ENCODE results near the gene CCDC201. TPM values are rescaled to one million over a fixed set of nuclear protein-coding genes. Genes with fewer than 3 reads are reported as not detected.
"Not testable (repeated sequence)": the region's sequence is repeated elsewhere in the genome, so short reads cannot be mapped to it uniquely, and the experiment has no call there.

The CCDC201 gene
- total RNA-seq, 1 experiment from 2014 or later = not detected

DNA sequence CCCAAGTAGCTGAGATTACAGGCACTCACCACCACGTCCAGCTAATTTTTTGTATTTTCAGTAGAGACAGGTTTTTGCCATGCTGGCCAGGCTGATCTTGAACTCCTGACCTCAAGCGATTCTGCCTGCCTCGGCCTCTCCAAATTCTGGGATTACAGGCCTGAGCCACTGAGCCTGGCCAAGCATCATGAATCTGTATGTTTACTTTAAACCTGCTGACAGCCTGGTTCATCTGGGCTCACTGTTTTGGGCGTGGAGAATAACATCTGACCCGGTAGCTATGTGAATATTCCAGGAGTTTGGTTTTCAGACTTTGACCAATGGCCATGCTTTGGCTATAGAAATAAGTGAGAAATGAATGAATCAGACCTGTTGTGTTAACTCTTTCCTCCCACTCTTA is 26.3 kb downstream of the CCDC201 start:
- H3K27ac ChIP-seq; DNase-seq (ENCODE audit: low read depth in 1 of 2, low spot score in 2 of 2); H3K27me3 ChIP-seq (replicated peaks); H3K36me3 ChIP-seq; H3K4me3 ChIP-seq; H3K9me3 ChIP-seq (replicated peaks); H3K4me1 ChIP-seq (replicated peaks): not testable (repeated sequence)

DNA sequence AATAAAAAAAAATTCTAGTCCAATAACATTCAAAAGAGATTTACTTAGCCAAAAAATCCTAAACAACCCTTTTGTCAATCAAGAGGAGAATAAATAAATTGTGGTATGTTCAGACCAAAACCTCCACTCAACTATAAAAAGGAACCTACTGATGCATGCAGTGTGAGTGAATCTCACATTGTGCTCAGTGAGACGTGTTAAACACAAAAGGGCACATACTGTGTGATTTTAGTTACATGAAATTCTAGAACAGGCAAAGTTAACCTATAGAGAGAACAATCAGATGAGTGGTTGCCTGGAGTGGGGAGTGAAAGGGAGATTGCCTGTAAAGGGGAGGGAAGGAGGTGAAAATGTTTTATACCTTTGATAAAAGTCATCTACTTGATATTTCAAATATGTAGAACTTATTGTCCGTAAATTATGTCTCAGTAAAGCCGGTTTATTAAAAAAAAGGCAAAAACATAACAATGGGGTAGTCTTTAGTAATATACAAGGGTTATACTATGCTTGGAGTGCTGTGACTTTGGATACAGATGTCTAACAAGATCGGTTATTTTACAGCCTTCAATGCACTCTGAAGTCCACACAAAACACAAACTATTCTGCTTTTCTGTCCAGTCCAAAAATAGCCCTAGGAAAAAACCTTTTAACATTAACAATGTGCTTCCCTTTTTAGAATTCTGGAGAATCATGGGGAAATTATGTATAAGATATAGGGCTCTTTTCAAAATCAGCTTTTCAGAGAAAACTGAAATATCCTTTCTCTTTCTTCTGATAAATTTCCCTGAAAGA is 30.8 kb downstream of the CCDC201 start:
- H3K27me3 ChIP-seq (replicated peaks); H3K4me3 ChIP-seq; H3K4me1 ChIP-seq (replicated peaks); DNase-seq (ENCODE audit: low read depth in 1 of 2, low spot score in 2 of 2); H3K9me3 ChIP-seq (replicated peaks); H3K27ac ChIP-seq; H3K36me3 ChIP-seq: not testable (repeated sequence)

DNA sequence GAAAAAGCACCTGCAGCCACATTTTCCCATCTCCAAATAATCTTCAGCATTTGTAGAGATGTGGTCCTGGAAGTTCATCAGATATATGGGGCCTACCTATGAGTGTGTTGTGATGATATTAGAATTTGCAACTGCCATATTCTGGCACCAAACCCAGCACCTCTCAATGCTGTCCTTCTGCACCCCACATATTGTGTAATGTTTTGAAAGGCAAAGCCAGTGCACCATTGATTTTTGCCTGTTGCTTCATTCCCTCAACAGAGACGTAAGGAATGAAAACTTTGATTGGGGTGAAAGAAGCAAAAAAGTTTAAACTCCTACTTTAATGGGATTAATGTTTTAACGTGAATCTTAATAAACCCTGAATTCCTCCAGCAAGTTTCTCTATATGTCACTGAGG is 34.0 kb downstream of the CCDC201 start:
- not testable (repeated sequence) for H3K36me3 ChIP-seq; DNase-seq (ENCODE audit: low read depth in 1 of 2, low spot score in 2 of 2); H3K27me3 ChIP-seq (replicated peaks); H3K27ac ChIP-seq; H3K4me1 ChIP-seq (replicated peaks); H3K9me3 ChIP-seq (replicated peaks); H3K4me3 ChIP-seq

DNA sequence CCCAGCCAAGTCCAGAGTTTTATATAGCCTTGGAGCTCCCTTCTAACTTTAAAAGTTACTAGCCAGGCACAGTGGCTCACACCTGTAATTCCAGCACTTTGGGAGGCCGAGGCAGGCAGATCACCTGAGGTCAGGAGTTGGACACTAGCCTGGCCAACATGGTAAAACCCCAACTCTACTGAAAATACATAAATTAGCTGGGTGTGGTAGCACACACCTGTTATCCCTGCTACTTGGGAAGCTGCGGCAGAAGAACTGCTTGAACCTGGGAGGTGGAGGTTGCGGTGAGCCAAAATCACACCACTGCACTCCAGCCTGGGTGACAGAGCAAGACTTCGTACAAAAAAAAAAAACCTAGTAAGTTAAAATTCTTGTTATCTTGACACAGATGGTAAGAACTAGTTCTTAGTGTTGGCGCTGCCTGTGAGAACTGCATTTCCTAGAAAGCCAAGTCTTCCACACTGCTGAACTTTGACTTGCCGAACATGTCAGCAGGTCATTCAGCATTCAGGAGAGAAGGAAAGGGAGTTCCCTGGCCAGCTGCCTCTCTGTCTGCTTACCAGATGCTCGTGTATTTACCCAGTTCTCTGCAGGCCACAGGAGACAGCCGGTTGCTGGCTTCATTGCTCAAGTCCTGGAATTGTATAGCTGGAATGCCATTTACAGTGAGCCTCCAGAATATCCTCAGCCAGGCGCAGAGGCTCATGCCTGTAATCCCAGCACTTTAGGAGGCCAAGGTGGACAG is 40.3 kb downstream of the CCDC201 start:
- H3K4me3 ChIP-seq; H3K9me3 ChIP-seq (replicated peaks); H3K4me1 ChIP-seq (replicated peaks); H3K27me3 ChIP-seq (replicated peaks); H3K36me3 ChIP-seq; H3K27ac ChIP-seq; DNase-seq (ENCODE audit: low read depth in 1 of 2, low spot score in 2 of 2): not testable (repeated sequence)

DNA sequence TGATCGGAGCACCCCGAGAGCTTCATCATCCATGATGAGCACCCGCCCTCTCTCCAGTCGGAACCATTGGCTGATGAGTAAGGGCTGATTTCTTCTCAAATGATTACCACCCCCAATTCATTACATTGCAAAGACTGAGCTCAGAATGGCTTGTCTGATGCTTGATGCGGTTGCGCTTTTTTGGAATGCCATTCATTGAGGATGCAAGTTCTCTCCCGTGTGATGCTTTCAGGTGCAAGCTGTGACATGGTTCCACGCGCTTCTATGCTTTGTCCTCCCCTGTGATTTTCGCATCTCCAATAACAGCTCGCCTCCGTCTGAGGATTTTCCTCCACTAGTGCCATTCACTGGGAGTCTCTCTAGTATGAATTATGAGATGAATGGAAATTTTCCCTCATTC is 43.0 kb downstream of the CCDC201 start:
- H3K27me3 ChIP-seq (replicated peaks); H3K9me3 ChIP-seq (replicated peaks); H3K4me3 ChIP-seq; H3K36me3 ChIP-seq; H3K4me1 ChIP-seq (replicated peaks); DNase-seq (ENCODE audit: low read depth in 1 of 2, low spot score in 2 of 2); H3K27ac ChIP-seq: not testable (repeated sequence)

DNA sequence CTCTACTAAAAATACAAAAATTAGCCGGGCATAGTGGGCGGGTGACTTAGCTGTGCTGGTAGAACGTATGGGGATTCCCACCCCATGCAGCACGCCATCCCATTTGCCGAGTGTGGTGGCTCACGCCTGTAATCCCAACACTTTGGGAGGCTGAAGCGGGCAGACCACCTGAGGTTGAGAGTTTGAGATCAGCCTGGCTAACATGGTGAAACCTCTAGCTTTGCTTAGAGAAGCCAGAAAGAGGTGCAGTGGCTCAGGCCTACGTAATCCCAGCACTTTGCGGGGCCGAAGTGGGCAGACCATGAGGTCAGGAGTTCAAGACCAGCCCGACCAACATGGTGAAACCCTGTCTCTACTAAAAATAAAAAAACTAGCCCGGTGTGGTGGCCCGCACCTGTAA is 45.2 kb downstream of the CCDC201 start:
- H3K4me1 ChIP-seq (replicated peaks) = not testable (repeated sequence)

DNA sequence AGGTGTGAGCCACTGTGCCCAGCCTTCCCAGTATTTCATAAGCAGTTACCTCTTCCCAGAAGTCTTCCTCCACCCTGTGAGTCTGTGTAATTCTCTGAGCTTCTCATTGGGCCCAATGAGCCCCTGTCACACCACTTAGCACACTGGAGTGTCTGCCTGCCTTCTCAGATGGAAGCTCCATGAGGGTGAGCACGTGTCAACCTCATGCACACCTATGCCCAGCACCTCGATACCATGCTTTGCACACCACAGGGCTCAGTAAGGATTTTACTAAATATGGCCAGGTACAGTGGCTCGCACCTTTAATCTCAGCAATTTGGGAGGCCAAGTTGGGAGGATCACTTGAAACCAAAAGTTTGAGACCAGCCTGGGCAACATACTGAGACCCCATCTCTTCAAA is 46.3 kb downstream of the CCDC201 start:
- not testable (repeated sequence) for DNase-seq (ENCODE audit: low read depth in 1 of 2, low spot score in 2 of 2); H3K4me3 ChIP-seq; H3K36me3 ChIP-seq; H3K27me3 ChIP-seq (replicated peaks); H3K9me3 ChIP-seq (replicated peaks); H3K27ac ChIP-seq; H3K4me1 ChIP-seq (replicated peaks)

More for the DNA sequence above, 45.2 kb downstream of the CCDC201 start:
- not testable (repeated sequence) for H3K9me3 ChIP-seq (replicated peaks); H3K36me3 ChIP-seq; DNase-seq (ENCODE audit: low read depth in 1 of 2, low spot score in 2 of 2); H3K4me3 ChIP-seq; H3K27ac ChIP-seq; H3K27me3 ChIP-seq (replicated peaks)

DNA sequence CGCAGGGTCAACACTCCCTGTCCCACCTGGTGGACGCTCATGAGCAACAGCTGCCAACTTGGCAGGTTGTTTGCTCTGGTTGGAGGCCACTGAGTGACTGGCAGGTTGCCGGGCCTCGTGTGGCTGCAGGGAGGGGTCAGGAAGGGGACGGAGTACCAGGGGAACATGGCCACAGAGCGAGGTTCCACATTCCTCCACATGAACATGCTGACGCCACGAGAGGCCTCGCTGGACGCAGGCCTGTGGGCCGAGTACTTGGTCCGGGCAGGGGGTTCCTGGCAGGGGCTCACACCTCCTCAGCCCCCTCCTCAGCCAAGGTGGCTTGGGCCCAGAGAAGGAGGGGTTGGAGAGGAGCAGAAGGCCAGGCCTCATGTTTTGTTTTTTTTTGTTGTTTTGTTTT is 54.1 kb downstream of the CCDC201 start:
- not testable (repeated sequence) for H3K36me3 ChIP-seq; H3K4me1 ChIP-seq (replicated peaks); DNase-seq (ENCODE audit: low read depth in 1 of 2, low spot score in 2 of 2); H3K9me3 ChIP-seq (replicated peaks); H3K4me3 ChIP-seq; H3K27me3 ChIP-seq (replicated peaks); H3K27ac ChIP-seq

DNA sequence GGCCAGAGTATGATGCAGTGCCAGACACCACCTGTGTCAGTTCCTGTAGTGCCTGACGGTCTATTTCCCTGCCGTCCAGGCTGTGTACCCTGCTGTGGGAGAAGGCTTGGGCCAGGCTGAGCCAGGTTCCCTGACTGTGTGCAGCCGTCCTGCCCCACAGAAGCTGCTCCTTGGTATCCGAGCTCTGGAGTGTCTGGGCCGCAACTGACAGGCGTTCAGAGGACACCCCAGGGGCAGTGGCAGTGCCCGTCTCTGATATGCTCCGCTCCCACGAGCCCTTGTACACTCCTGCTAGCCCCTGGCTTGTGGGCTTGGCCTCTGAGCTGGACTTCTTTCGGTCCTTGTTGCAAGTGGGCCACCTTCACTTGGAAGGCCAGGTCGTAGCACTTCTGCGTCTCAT is 55.0 kb downstream of the CCDC201 start:
- not testable (repeated sequence) for H3K4me3 ChIP-seq; H3K27ac ChIP-seq; H3K27me3 ChIP-seq (replicated peaks); H3K4me1 ChIP-seq (replicated peaks); H3K36me3 ChIP-seq; H3K9me3 ChIP-seq (replicated peaks); DNase-seq (ENCODE audit: low read depth in 1 of 2, low spot score in 2 of 2)

DNA sequence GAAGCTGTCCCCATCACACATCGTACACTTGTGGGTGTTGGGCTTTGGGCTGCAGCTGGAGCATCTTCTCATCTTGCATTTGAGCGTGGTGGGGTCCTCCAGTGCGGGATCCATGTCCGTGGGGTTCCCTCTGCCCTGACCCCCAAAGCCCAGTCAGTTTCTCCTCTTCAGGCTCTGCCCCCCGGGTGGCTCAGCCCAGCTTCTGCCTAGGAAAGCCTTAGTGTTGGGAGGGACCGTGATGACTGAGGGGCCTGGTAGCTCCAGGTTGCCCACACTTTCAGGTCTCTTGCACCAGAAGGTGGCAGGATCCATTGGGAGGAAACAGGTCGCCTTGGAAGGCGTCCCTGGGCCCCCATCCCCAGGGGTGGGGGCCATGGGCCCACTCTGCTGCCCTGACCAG is 55.9 kb downstream of the CCDC201 start:
- not testable (repeated sequence) for DNase-seq (ENCODE audit: low read depth in 1 of 2, low spot score in 2 of 2); H3K4me1 ChIP-seq (replicated peaks); H3K27me3 ChIP-seq (replicated peaks); H3K36me3 ChIP-seq; H3K27ac ChIP-seq; H3K4me3 ChIP-seq; H3K9me3 ChIP-seq (replicated peaks)

DNA sequence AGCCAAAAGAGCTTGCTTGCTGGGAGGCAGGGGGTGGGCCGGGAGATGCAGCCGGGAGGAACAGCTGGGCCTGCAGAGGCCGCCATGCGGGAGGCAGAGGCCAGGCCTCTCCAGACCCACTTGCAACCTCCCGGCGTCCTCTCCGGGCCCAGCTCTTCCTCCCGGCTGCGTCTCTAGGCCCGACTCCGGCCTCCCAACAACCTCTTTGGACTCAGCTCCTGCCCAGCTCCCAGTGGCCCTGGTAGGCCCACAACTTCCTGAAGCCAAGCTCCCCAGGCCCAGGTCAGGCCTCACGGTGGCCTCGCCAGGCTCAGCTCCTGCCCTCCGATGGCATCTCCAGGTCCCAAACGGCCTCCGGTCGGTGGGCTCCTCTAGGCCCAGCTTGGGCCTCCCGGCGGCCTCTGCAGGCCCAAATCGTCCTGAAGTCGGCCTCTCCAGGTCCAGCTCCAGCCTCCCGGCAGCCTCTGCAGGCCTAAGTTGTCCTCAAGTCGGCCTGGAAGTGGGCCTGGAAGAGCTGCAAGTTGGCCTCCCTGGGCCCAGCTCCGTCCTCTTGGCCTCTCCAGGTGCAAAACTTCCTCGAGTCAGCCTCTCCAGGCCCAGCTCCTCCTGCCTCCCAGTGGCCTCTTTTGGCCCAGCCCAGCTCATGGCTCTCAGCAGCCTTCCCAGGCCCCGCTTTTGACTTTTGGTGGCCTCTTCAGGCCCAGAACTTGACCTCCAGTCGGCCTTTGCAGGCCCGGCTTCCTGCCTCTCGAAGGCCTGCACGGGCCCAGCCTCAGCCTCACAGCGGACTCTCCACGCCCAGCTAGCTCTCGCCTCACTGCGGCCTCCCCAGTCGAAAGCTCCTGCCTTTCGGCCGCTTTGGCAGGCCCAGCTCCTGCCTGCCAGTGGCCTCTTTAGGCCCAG is 58.4 kb downstream of the CCDC201 start:
- not testable (repeated sequence) for H3K27me3 ChIP-seq (replicated peaks); H3K9me3 ChIP-seq (replicated peaks); H3K27ac ChIP-seq; DNase-seq (ENCODE audit: low read depth in 1 of 2, low spot score in 2 of 2); H3K4me1 ChIP-seq (replicated peaks); H3K4me3 ChIP-seq; H3K36me3 ChIP-seq

DNA sequence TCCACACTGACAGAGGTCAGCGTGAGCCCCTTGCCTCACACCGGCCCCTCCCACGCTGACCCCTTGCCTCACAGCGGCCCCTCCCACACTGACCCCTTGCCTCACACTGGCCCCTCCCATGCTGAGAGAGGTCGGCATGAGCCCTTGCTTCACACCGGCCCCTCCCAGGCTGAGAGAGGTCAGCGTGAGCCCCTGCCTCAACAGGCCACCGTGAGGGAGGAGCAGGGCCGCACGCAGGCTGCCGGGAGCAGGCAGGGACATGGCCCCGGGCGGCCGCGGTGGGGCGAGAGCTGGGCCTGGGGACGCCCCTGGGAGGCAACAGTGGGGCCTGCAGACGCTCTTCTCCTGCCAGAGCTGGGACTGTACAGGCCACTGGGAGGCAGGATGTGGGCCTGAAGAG is 59.1 kb downstream of the CCDC201 start:
- H3K27ac ChIP-seq; H3K4me1 ChIP-seq (replicated peaks); DNase-seq (ENCODE audit: low read depth in 1 of 2, low spot score in 2 of 2); H3K27me3 ChIP-seq (replicated peaks); H3K4me3 ChIP-seq; H3K9me3 ChIP-seq (replicated peaks); H3K36me3 ChIP-seq: not testable (repeated sequence)

DNA sequence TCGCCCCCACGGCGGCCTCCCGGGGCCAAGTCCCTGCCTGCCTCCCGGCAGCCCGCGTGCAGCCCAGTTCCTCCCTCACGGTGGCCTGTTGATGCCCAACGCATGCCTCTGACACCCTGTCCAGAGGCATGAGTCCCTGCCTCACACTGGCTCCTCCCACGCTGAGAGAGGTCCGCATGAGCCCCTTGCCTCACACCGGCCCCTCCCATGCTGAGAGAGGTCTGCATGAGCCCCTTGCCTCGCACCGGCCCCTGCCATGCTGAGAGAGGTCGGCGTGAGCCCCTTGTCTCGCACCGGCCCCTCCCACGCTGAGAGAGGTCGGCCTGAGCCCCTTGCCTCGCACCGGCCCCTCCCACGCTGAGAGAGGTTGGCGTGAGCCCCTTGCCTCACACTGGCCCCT is 59.9 kb downstream of the CCDC201 start:
- no peak overlapping the region for H3K4me3 ChIP-seq
- H3K36me3 ChIP-seq = no peaks in the 10 kb centered on the region
- no peaks in the 10 kb centered on the region for H3K9me3 ChIP-seq (replicated peaks)
- H3K4me1 ChIP-seq (replicated peaks) = no peaks in the 10 kb centered on the region
- no peak overlapping the region for H3K27ac ChIP-seq
- no peaks in the 10 kb centered on the region for H3K27me3 ChIP-seq (replicated peaks)
- DNase-seq (ENCODE audit: low read depth in 1 of 2, low spot score in 2 of 2) = no peak

DNA sequence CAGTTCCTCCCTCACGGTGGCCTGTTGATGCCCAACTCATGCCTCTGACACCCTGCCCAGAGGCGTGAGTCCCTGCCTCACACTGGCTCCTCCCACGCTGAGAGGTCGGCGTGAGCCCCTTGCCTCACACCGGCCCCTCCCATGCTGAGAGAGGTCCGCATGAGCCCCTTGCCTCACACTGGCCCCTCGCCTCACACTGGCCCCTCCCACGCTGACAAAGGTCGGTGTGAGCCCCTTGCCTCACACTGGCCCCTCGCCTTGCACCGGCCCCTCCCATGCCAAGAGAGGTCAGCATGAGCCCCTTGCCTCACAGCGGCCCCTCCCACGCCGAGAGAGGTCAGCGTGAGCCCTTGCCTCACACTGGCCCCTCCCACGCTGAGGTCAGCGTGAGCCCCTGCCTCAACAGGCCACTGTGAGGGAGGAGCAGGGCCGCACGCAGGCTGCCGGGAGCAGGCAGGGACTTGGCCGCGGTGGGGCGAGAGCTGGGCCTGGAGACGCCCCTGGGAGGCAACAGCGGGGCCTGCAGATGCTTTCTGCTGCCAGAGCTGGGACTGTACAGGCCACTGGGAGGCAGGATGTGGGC is 61.1 kb downstream of the CCDC201 start:
- DNase-seq (ENCODE audit: low read depth in 1 of 2, low spot score in 2 of 2); H3K9me3 ChIP-seq (replicated peaks); H3K4me3 ChIP-seq; H3K36me3 ChIP-seq; H3K4me1 ChIP-seq (replicated peaks); H3K27ac ChIP-seq; H3K27me3 ChIP-seq (replicated peaks): not testable (repeated sequence)

All from SJSA1 (cell line).